Activated B cell treated with CpG ODN at 0.5 μM for 24 hours (primary cell): ENCODE results near the gene ADRA2B. TPM values are rescaled to one million over a fixed set of nuclear protein-coding genes. Genes with fewer than 3 reads are reported as not detected.

Experiments used
- ATAC-seq: fragments of 200-7000 bp; cut with Tn5 transposase; one replicate; pipeline ENCODE4 v1.10.0; 2021; ENCODE audit warnings: low read depth, mild to moderate bottlenecking, moderate library complexity
- CTCF ChIA-PET: fragments of 350-600 bp; sonication (Branson Sonifier 250); formaldehyde crosslinking; loops from one replicate; lab custom pipeline; 2021; ENCODE audit warnings: antibody characterized with exemption; lab: Charles Lee
- POLR2A ChIA-PET: fragments of 350-600 bp; sonication (Branson Sonifier 250); formaldehyde crosslinking; loops from one replicate; lab custom pipeline; 2021; ENCODE audit warnings: antibody characterized with exemption; lab: Charles Lee
- DNase-seq: peaks from one replicate; pipeline ENCODE4 v3.0.0; 2022
- H3K27ac Mint-ChIP-seq: one replicate; pipeline ENCODE4 v1.8.0; 2020; ENCODE audit warnings: mixed read lengths
- H3K27me3 Mint-ChIP-seq: one replicate; pipeline ENCODE4 v1.8.0; 2021; ENCODE audit warnings: mixed read lengths
- H3K36me3 Mint-ChIP-seq: one replicate; pipeline ENCODE4 v1.8.0; 2021; ENCODE audit warnings: low read depth, mixed read lengths
- H3K4me1 Mint-ChIP-seq: one replicate; pipeline ENCODE4 v1.8.0; 2021; ENCODE audit warnings: mixed read lengths
- H3K4me3 Mint-ChIP-seq: one replicate; pipeline ENCODE4 v1.8.0; 2020; ENCODE audit warnings: mild to moderate bottlenecking, mixed read lengths
- H3K9me3 Mint-ChIP-seq: one replicate; pipeline ENCODE4 v1.8.0; 2020; ENCODE audit warnings: mixed read lengths
- intact Hi-C: fragments of 100-400 bp; cut with micrococcal nuclease; formaldehyde crosslinking; loops from one replicate; pipeline ENCODE4 v1.15.1; 2024
- total RNA-seq: library from RNA; stranded (reverse); gene quantifications from 2 replicates; pipeline ENCODE4 v1.2.3, GENCODE V29; 2022
- TF ChIP-seq, protein P1 (sequence below): fragments of 200-600 bp; IDR thresholded peaks from one replicate; pipeline ENCODE4 v1.8.0; 2022; ENCODE audit warnings: antibody characterized with exemption, mild to moderate bottlenecking

The ADRA2B gene
- total RNA-seq, 1 donor from 2014 or later = 0.11 TPM

DNA sequence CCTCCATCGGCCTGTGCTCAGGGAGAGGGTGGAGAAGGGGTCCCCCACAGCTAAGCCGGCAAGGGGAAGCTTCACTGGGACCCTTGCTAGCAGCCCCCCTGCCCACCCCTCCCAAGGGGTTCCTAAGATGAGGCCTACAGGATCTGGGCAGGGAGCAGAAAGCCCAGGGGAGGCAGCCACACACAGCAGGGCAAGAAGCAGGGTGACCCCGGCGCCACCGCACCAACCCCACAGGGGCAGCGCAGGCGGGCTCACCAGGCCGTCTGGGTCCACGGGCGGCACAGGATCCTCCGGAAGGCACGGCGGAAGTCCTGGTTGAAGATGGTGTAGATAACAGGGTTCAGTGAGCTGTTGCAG is 1.8 kb downstream of the ADRA2B start:
- TF ChIP-seq, protein P1, sequence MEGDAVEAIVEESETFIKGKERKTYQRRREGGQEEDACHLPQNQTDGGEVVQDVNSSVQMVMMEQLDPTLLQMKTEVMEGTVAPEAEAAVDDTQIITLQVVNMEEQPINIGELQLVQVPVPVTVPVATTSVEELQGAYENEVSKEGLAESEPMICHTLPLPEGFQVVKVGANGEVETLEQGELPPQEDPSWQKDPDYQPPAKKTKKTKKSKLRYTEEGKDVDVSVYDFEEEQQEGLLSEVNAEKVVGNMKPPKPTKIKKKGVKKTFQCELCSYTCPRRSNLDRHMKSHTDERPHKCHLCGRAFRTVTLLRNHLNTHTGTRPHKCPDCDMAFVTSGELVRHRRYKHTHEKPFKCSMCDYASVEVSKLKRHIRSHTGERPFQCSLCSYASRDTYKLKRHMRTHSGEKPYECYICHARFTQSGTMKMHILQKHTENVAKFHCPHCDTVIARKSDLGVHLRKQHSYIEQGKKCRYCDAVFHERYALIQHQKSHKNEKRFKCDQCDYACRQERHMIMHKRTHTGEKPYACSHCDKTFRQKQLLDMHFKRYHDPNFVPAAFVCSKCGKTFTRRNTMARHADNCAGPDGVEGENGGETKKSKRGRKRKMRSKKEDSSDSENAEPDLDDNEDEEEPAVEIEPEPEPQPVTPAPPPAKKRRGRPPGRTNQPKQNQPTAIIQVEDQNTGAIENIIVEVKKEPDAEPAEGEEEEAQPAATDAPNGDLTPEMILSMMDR = no peak
- intact Hi-C loops = loop anchor here (10.0 kb wide), 1 partner anchor 90 kb away; no protein-coding TSS in a partner anchor
- H3K27me3 Mint-ChIP-seq = peaks cover 9% of the 10 kb centered on the region
- no peak overlapping the region for H3K27ac Mint-ChIP-seq
- CTCF ChIA-PET = no interaction called here
- no peak for DNase-seq
- no peak overlapping the region for H3K4me3 Mint-ChIP-seq
- H3K9me3 Mint-ChIP-seq = no peaks in the 10 kb centered on the region
- H3K36me3 Mint-ChIP-seq = no peaks in the 10 kb centered on the region
- peaks cover 14% of the 10 kb centered on the region for H3K4me1 Mint-ChIP-seq
- POLR2A ChIA-PET = no interaction called here
- no peak for ATAC-seq

DNA sequence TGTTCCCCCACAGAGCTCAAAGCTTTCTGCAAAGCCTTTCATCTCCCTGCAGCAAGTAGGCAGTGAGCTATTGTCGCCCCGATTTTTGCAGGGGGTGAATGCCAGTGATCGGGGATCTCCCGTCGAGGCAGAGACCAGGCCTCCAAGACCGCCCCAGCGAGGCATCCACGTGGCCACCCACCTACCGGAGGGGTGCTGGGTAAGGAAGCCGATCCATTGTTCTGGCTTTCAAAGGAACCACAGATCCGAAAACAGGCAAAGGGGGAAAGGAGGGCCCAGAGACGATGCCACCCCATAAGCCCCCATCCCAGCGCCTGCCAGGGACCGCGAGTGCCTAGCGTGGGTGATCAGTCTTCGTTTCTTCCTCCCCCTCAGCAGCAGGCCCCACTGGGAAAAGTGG is 2.4 kb downstream of the ADRA2B start:
- intact Hi-C loops = loop anchor here (10.0 kb wide), 1 partner anchor 89 kb away; no protein-coding TSS in a partner anchor
- TF ChIP-seq, protein P1 = no peak
- Mint-ChIP-seq H3K27me3 (peaks cover 9% of the 10 kb centered on the region), H3K9me3 (no peaks in the 10 kb centered on the region), H3K4me1 (peaks cover 14% of the 10 kb centered on the region), H3K27ac (no peak overlapping the region), H3K36me3 (no peaks in the 10 kb centered on the region), H3K4me3 (no peak overlapping the region)
- CTCF ChIA-PET = interaction anchor here (1.0 to 1.4 kb wide), 2 partner anchors 61 to 121 kb away, joined by 3 to 4 read pairs; no protein-coding TSS in a partner anchor
- POLR2A ChIA-PET = no interaction called here
- no peak for ATAC-seq
- no peak for DNase-seq

DNA sequence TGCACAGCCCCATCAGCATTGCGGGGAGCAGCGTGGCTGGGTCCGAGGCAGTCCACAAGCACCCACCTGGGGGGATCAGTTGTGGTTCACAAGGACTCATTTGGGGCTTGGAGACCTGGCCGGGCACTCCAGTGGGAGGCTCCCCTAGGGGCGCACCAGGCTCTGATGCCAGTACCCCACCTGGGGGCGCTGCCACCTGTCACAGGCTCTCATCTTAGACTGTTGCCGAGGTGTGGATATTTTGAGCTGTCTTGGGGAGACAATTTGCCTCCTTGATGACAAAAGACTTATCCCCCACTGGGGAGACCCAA is 3.0 kb downstream of the ADRA2B start:
- POLR2A ChIA-PET = no interaction called here
- no peak for DNase-seq
- Mint-ChIP-seq H3K27ac (no peak overlapping the region), H3K36me3 (no peaks in the 10 kb centered on the region), H3K4me3 (no peak overlapping the region), H3K27me3 (peaks cover 6% of the 10 kb centered on the region), H3K4me1 (peaks cover 14% of the 10 kb centered on the region), H3K9me3 (no peaks in the 10 kb centered on the region)
- intact Hi-C loops = loop anchor here (10.0 kb wide), 1 partner anchor 89 kb away; no protein-coding TSS in a partner anchor
- ATAC-seq = no peak
- TF ChIP-seq, protein P1 = no peak
- CTCF ChIA-PET = interaction anchor here (0.7 to 1.4 kb wide), 3 partner anchors 61 to 121 kb away, joined by 3 to 4 read pairs (median 3); no protein-coding TSS in a partner anchor

DNA sequence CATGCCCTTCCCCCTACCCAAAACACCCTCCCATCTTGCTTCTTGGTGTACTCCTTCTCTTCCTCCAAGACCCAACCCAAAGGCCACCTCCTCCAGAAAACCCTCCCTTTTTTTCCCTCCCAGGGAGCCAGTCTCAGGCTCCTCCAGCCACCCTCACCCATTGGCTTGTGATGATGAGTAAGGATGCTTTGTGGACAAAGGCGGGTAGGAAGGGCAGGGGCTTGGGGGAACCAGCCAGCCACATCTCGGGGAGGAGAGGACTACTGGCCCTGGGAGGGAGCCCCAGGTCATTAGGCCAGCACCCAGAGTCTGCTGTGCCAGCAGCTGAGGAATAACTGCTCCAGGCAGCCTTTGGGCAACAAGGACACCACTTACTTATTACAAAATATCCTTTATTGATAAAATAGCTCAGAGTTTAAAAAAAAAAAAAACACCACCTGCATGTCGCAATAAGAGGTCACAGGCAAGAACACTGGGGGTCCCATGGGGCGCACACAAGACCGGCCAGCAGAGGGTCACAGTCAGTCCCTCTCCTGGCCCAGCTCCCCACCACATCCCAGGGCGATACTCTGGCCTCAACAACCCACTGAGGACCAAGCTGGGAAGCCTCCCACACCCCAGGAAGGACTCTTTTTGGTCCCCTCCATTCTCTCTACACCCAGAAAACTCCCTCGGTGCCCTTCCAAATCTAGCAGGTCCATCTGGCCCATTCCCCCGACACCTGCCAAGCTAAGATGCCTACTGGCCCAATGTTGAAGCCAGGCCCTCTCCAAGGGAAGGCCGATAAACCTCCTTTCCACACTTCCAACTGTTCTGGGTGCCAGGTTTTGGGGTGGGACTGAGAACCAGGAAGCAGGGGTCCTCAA is 3.6 kb downstream of the ADRA2B start:
- POLR2A ChIA-PET = interaction anchor here (1.0 kb wide), 1 partner anchor 62 kb away, joined by 3 read pairs; no protein-coding TSS in a partner anchor
- intact Hi-C loops = loop anchor here (10.0 kb wide), 1 partner anchor 88 kb away; no protein-coding TSS in a partner anchor
- Mint-ChIP-seq H3K9me3 (no peaks in the 10 kb centered on the region), H3K4me3 (no peak overlapping the region), H3K27ac (no peak overlapping the region), H3K27me3 (peaks cover 9% of the 10 kb centered on the region), H3K36me3 (no peaks in the 10 kb centered on the region), H3K4me1 (peaks cover 10% of the 10 kb centered on the region)
- ATAC-seq (no peak), DNase-seq (no peak)
- TF ChIP-seq, protein P1 = no peak
- CTCF ChIA-PET = interaction anchor here (0.7 to 2.5 kb wide), 3 partner anchors 61 to 120 kb away, joined by 3 to 7 read pairs (median 3); no protein-coding TSS in a partner anchor
